ENCODE data around the gene CELF5.

DNA sequence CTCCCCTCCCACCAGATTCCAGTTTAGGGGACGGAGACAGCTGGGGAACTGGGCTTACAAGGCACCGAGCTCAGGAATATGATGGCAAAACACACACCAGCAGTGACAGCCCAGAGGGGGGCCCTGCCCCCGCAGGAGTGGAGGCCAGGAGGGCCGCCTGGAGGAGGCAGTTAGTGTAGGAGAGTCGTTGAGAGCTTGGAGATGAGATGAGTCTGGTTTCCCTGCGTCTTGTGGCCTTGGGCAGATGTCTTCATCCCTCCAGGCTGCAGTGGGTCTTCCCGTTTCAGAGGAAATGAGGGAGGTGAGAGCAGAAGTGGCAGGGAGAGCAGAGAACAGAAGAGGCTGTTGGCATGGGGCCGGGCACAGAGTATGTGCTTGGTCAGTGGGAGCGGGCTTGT is 4.9 kb downstream of the CELF5 start:
- TF ChIP-seq, protein P1, sequence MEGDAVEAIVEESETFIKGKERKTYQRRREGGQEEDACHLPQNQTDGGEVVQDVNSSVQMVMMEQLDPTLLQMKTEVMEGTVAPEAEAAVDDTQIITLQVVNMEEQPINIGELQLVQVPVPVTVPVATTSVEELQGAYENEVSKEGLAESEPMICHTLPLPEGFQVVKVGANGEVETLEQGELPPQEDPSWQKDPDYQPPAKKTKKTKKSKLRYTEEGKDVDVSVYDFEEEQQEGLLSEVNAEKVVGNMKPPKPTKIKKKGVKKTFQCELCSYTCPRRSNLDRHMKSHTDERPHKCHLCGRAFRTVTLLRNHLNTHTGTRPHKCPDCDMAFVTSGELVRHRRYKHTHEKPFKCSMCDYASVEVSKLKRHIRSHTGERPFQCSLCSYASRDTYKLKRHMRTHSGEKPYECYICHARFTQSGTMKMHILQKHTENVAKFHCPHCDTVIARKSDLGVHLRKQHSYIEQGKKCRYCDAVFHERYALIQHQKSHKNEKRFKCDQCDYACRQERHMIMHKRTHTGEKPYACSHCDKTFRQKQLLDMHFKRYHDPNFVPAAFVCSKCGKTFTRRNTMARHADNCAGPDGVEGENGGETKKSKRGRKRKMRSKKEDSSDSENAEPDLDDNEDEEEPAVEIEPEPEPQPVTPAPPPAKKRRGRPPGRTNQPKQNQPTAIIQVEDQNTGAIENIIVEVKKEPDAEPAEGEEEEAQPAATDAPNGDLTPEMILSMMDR (IDR thresholded peaks at IDR 0.05): no peak
- no peak for TF ChIP-seq POLR2A (IDR thresholded peaks at IDR 0.05)
